RCC 7860 (cell line): ENCODE results near the gene ZNF792.
"Not testable (repeated sequence)": the region's sequence is repeated elsewhere in the genome, so short reads cannot be mapped to it uniquely, and the experiment has no call there.

ENCODE experiments used
- DNase-seq: peaks from one replicate; pipeline ENCODE4 v3.0.0-alpha.2; 2015; ENCODE audit warnings: low spot score
- FAIRE-seq: peaks from 2 replicates; lab custom pipeline; 2012; peaks lifted over from hg19 to GRCh38; lab: Jason Lieb, UNC

Gene ZNF792

GRCh38 chr19:34926685-34927375 is 37.2 kb downstream of the ZNF792 start, which contains the start of gene ZNF30:
ZNF30 (plus strand) TSS chr19:34926903; CDS start chr19:34929948, 3,045 bp downstream.
- peak; percentile 77 for DNase-seq
- peak; percentile 52 for FAIRE-seq

GRCh38 chr19:34926361-34926684 is 37.7 kb downstream of the ZNF792 start:
- DNase-seq (no peak), FAIRE-seq (no peak)

GRCh38 chr19:34925278-34925855 is 38.7 kb downstream of the ZNF792 start:
- FAIRE-seq (no peak), DNase-seq (no peak)

- not testable (repeated sequence) for DNase-seq, FAIRE-seq
Observed at GRCh38 chr19:34920090-34920786, 43.8 kb downstream of the ZNF792 start.

GRCh38 chr19:34918190-34918589 is 45.8 kb downstream of the ZNF792 start:
- FAIRE-seq: no peak
- DNase-seq: no peak

- not testable (repeated sequence) for DNase-seq, FAIRE-seq
Observed at GRCh38 chr19:34917144-34917543, 46.9 kb downstream of the ZNF792 start.

- FAIRE-seq (no peak), DNase-seq (no peak)
Observed at GRCh38 chr19:34910770-34911169, 53.3 kb downstream of the ZNF792 start.
